NCI-H1694 treated with DMSO at 0.1 percent for 48 hours (cell line): ENCODE data around the gene NEDD4.
"Not testable (repeated sequence)": the region's sequence is repeated elsewhere in the genome, so short reads cannot be mapped to it uniquely, and the experiment has no call there.

Experiments
- DNase-seq: peaks from one replicate; lab custom pipeline; 2025; lab: John Stamatoyannopoulos, UW

NEDD4 gene

DNA sequence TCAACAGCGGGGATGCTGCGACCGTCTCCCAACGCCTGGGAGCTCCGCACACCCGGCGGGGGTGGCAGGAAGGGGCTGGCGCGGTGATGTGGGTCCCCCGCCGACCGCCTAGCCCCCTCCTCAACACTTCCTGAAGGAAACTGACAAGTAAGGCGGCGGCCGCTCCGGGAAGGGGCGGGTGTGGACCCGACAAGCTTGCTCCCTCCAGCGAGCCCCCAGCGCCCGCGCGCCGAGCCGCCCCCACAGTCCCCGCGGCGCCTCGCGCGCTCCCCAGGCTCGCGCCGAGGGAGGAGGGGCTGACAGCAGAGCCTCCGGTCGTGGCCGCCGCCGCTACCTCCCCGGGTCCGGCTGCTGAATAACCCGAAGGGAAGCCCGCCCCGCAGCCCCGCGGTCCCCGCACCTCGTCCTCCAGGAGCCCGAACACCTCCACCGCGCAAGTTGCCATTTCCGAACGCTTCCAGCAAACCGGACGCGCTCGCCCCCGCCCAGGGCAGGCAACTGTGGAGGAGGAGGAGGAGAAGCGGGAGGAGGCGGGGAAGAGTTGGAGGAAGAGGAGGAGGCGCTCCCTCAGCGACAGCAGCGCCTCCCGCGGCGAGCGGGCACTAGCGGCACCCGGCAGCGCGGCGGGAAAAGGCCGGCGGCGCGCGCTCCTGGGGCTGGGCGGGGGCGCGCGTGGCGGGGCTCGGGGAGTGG is at the start of gene NEDD4:
Gene NEDD4, minus strand, starts transcription at position 502 of the 693 bp plus-strand sequence. Its CDS starts 57 bp downstream, at position 445.
- DNase-seq, result peak; percentile 46

DNA sequence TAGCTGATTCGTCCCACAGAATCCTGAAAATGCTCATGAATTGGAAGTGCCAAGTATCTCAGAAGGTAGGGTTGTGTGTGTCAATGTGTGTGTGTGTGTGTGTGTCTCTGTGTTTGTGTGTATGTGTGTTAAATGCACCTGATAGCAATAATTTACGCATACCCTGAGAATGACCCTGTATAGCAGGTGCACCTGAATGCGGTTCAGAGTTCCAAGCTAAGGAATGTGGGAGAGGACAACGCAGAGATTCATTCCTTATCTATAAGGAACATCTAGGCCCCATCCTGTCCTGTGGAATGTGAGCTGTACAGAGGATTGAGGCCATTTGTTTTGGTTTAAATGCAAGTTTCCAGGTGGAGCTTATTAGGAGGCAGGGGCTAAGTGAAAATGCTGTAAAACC is 49.1 kb upstream of the NEDD4 start:
- DNase-seq, result no peak

DNA sequence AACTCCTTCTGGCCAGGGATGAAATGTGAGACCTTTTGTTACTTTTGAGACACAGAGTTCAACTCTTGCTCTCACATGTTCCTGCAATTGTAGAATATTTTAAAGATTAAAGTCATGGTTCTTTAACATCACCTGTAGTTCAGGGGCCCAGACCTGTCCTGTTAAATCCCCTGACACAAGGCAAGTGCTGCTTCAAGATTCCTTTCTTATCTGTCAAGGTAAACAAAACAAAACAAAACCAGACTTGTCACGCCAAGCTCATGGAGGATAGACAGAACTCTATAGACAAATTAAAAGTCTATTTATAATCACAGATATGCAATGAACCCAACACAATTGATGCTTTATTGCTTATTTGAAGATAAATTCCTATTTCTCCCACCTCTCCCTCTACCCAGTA is 48.6 kb upstream of the NEDD4 start:
- DNase-seq, result no peak

GRCh38 chr15:56040081-56041035 is 46.9 kb upstream of the NEDD4 start:
- DNase-seq, result peak; percentile 31

DNA sequence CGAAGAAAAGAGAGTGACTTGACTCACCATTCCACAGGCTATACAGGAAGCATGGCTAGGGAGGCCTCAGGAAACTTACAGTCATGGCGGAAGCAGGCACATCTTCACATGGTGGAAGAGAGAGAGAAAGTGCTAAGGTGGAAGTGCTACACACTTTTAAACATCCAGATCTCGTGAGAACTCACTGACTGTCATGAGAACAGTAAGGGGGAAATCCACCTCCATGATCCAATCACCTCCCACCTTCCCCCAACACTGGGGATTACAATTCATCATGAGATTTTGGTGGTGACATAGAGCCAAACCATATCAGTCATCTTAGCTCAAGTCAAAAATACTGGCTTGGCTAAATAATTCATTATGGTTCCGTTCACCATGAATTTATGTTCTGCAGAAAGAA is 45.3 kb upstream of the NEDD4 start:
- DNase-seq, result no peak

DNA sequence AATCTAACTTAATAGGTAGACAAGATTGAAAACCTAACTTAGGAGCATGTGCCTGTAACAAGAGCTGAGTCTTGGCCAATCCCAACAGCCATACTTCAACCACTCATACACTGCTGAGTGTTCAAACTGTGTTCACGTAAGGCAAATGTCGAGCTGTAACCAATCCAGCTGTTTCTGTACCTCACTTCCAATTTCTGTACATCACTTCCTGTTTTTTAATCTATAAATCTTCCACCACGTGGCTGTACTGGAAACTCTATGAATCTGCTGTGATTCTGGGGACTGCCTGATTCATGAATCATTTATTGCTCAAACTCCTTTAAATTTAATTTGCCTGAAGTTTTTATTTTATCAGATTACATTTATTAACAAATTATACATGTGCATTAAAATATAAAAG is 44.6 kb upstream of the NEDD4 start:
- no peak for DNase-seq

DNA sequence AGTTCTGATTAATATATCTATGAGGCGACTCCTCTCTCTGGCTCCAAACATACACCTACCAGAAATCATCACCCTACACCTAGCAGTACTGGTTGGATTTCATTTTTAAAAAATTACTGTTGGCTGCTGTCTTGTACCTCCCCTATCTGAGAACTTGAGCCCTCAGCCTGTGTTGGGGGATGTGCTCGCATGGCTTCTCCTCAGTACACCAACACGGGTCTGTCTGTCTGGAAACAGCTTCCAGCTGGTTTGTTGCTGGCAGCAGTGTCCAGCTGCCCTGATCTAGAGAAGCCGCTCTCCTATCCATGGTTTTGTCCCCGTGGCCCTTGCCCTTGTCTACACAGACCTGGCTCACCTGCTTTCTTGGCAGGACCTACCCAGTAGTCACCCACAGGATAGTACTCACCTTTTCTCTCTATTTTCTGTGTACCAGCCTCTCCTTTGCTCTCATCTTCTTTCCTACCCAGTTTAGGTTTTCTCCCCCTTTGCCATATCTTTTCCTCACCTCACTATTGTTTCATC is 43.2 kb upstream of the NEDD4 start:
- no peak for DNase-seq

- no peak for DNase-seq
Measured at GRCh38 chr15:56035166-56035565, 41.8 kb upstream of the NEDD4 start.

DNA sequence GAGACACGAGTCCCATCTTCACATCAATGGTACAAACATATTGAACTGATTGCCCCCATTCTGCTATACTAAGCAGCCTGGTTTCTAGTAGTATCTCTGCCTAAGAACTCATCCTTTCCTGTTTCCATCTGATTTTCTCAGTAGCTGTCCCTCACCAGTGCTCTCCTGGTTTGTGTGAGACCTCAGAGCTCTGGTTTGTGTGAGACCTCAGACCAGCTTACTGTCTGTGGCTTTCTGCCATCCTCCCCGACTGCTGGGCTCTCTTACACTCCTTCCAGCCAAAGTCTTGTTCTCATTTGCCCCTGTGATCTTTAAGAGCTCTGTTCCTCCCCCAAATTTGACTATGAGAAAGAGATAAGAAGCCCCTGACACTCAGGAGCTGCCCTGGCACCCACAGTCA is 41.1 kb upstream of the NEDD4 start:
- DNase-seq, result no peak

GRCh38 chr15:56032373-56032772 is 39.0 kb upstream of the NEDD4 start:
- DNase-seq, result no peak

DNA sequence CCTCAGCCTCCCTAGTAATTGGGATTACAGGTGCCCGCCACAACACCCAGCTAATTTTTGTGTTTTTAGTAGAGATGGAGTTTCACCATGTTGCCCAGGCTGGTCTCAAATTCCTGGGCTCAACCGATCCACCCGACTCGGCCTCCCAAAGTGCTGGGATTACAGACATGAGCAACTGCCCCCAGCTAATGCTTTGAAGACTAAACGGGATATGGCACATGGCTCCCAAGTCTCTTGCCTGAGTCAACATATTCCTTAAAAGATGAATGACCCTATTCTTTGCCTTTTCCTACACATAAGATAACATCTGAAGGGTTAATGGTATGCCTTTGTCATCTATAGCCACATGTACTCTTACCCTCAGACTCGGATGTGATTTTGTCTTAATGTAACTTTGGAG is 38.4 kb upstream of the NEDD4 start:
- DNase-seq, result no peak

GRCh38 chr15:56031402-56031801 is 38.0 kb upstream of the NEDD4 start:
- DNase-seq, result no peak

DNA sequence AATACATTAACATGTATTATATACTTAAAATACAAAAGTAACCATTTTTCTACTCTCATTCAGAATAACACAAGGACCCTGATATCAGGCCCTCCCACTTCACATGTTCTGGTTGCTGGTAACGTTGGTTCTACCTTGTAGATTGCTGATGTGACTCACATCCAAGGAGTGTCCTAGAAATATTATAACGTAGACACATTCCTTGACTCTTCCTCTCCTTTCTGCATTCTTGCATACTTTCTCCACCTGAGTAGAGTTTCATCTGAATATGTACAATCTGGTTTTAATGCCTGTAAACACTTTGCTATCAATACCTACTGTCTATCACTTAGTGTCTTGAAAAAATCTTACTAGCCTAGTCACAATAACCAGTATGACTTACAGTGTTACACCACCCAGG is 35.0 kb upstream of the NEDD4 start:
- no peak for DNase-seq

GRCh38 chr15:56023160-56023559 is 29.7 kb upstream of the NEDD4 start:
- not testable (repeated sequence) for DNase-seq

- no peak for DNase-seq
Measured at GRCh38 chr15:56019819-56020486, 26.5 kb upstream of the NEDD4 start.

GRCh38 chr15:56019060-56019793 is 25.8 kb upstream of the NEDD4 start:
- DNase-seq, result no peak

DNA sequence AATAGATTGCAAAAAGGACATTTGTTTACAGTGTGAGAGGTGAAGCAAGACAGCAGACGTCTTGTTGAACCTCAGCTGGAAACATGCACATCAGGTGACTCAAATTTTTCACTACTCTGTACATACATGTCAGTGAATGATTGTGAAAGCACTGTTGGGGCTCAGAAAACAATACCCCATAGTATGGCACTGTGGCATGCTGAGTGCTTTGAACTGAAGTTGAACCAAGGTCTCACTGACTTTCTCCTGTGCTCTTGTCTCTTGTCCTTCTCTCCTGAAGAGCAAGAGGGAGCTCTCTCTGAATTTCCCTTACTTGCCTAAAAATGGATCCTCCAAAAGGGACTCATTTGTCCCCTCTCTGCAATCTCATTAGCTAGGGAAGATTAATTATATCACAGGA is 24.5 kb upstream of the NEDD4 start:
- DNase-seq, result no peak

DNA sequence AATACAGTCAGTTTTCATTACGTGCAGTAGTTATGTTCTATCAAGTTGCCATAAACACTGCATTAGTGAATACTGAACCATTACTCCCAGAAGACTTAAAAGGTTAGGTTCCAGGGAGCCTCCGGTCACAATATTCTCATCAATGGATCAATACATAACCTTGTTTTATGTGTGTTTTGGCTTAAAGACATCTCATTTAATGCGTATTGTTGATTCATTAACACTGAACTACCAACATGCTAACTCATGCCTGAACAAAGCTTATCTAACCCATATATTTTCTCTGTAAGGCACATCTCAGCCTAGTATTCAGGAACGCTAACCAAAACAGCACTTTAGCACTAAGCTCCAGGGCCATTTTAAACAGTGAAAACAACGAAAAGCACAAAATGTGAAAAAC is 24.1 kb upstream of the NEDD4 start:
- no peak for DNase-seq

GRCh38 chr15:56016281-56016680 is 22.9 kb upstream of the NEDD4 start:
- DNase-seq, result no peak

- no peak for DNase-seq
Measured at GRCh38 chr15:56014677-56015076, 21.3 kb upstream of the NEDD4 start.

DNA sequence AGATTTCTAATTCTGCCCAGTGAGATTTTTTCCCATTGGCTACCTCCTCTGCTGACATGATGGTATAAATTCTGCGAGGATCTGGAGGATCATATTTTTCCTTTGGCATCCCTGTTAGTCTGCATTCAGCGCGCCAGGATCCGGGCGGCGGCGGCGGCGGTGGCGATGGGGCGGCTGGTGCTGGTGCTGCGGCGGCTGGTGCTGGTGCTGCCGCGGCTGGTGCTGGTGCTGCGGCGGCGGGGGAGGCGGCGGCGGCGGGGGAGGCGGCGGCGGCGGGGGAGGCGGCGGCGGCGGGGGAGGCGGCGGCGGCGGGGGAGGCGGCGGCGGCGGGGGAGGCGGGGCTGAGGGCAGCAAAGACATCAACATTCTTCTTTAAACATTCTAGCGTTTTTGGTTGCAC is 13.6 kb upstream of the NEDD4 start:
- DNase-seq, result not testable (repeated sequence)

DNA sequence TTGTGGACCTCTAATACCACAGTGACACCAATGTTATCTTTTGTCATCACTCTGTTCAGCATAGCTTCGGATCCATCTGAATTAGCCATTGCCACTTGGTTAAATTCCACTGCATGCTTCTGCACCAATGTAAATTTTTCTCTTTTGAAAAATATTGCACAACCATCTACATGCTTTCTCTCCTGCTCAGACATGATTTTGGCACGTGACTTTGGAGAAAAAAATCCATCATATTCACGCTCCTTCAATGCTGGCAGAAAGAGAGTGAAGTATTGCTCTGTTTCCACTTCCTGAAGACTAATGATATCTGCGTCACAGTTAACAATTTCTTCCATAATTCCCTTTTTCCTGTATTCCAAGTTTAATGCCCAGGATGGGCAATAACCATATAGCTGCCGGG is 13.0 kb upstream of the NEDD4 start:
- DNase-seq, result not testable (repeated sequence)
